ENCODE results near the gene SAV1. TPM values are rescaled to one million over a fixed set of nuclear protein-coding genes. Genes with fewer than 3 reads are reported as not detected.
A peak's percentile ranks its signal among the peaks of the same experiment; 100 is the strongest.

The SAV1 gene
- total RNA-seq, 1 experiment from 2014 or later = 66.2 TPM

DNA sequence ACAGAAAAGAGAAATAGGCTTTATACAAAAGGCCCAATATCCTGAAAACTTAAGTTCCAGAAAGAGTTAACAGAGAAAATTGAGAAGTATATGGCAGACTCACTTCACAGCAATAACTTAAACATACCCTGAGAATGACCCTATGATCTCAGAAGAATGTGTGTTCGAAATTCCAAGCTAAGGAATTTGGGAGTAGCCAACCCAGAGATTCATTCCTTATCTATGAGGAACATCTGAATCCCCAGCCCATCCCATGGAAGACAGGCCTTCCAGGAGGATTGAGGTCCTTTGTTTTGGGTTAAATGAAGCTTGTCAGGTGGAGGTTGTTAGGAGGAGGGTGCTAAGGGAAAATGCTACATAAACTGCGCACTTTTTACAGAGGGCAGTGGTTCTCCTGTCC, 7.5 kb upstream of the SAV1 start:
- no peak for ATAC-seq
- peak; percentile 62 for DNase-seq
- Histone ChIP-seq H4K20me1 (ENCODE audit: low read length) (no peaks in the 10 kb centered on the region), H3K27ac (ENCODE audit: low read length) (no peak overlapping the region), H3K9me2 (replicated peaks; ENCODE audit: low read length) (no peaks in the 10 kb centered on the region; the same call in 1 of the 2 replicates), H3K27me3 (ENCODE audit: low read length) (no peaks in the 10 kb centered on the region), H3K9ac (ENCODE audit: low read length) (no peak overlapping the region), H3K4me3 (ENCODE audit: low read length) (no peak overlapping the region), H3K9me3 (ENCODE audit: low read length) (no peaks in the 10 kb centered on the region), H2AFZ (ENCODE audit: low read length) (no peak overlapping the region), H3K4me1 (ENCODE audit: insufficient read depth, low read length) (peaks cover 44% of the 10 kb centered on the region), H3K4me2 (ENCODE audit: low read length) (peak overlapping the region; percentile 17), H3K79me2 (ENCODE audit: low read length) (no peaks in the 10 kb centered on the region), H3K36me3 (ENCODE audit: low read depth, low read length) (no peaks in the 10 kb centered on the region), H3F3A (ENCODE audit: low read length, unreplicated experiment) (no peaks in the 10 kb centered on the region)
- TF ChIP-seq CTCF (conservative IDR thresholded peaks at IDR 0.05; ENCODE audit: low read depth, low read length) = no peak
- TF ChIP-seq EZH2phosphoT487 (IDR thresholded peaks at IDR 0.05; ENCODE audit: borderline replicate concordance, low read length) = no peak
- TF ChIP-seq EZH2 (IDR thresholded peaks at IDR 0.05; ENCODE audit: low read length, unreplicated experiment) = no peak
- ChIA-PET POLR2A (ENCODE audit: unreplicated experiment) (no interaction called here), CTCF (interaction anchor here (1.0 kb wide), 1 partner anchor 185 kb away, joined by 3 read pairs; no protein-coding TSS in a partner anchor)
- BruUV-seq (replicated peaks) = no TSS peak
- intact Hi-C loops (cut with micrococcal nuclease) = loop anchor here (5.0 kb wide), 2 partner anchors 37 to 187 kb away; no protein-coding TSS in a partner anchor

DNA sequence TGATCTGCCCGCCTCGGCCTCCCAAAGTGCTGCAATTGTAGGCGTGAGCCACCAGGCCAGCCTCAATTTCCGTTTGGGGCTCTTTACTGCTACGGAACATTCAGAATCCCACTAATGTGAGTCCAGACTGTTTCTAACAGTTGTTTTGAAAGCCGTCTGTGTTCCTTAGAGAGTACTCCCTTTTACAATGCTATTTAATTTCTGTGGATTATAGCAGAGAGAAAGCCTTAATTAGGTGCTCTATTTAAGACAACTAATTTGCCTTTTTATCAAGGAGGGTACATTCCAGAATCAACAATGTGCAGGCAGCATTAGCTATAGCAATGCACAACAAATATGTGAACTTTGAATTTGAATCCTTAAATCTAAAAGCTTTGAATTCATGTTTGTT, 2.8 kb upstream of the SAV1 start:
- Histone ChIP-seq H3K36me3 (ENCODE audit: low read depth, low read length) (no peaks in the 10 kb centered on the region), H3K9me3 (ENCODE audit: low read length) (no peaks in the 10 kb centered on the region), H3K4me3 (ENCODE audit: low read length) (no peak overlapping the region), H4K20me1 (ENCODE audit: low read length) (peaks cover 17% of the 10 kb centered on the region), H3K79me2 (ENCODE audit: low read length) (peaks cover 20% of the 10 kb centered on the region), H3K27me3 (ENCODE audit: low read length) (no peaks in the 10 kb centered on the region), H3F3A (ENCODE audit: low read length, unreplicated experiment) (no peaks in the 10 kb centered on the region), H3K4me1 (ENCODE audit: insufficient read depth, low read length) (peaks cover 25% of the 10 kb centered on the region), H2AFZ (ENCODE audit: low read length) (no peak overlapping the region), H3K9ac (ENCODE audit: low read length) (no peak overlapping the region), H3K9me2 (replicated peaks; ENCODE audit: low read length) (no peaks in the 10 kb centered on the region), H3K4me2 (ENCODE audit: low read length) (no peak overlapping the region), H3K27ac (ENCODE audit: low read length) (no peak overlapping the region)
- TF ChIP-seq CTCF (conservative IDR thresholded peaks at IDR 0.05; ENCODE audit: low read depth, low read length) = no peak
- no peak for TF ChIP-seq EZH2 (IDR thresholded peaks at IDR 0.05; ENCODE audit: low read length, unreplicated experiment)
- TF ChIP-seq EZH2phosphoT487 (IDR thresholded peaks at IDR 0.05; ENCODE audit: borderline replicate concordance, low read length) = no peak
- ChIA-PET CTCF (no interaction called here), POLR2A (ENCODE audit: unreplicated experiment) (no interaction called here)
- intact Hi-C loops (cut with micrococcal nuclease) = no loop called here
- ATAC-seq = no peak
- no peak for DNase-seq
- BruUV-seq (replicated peaks) = no TSS peak

GRCh38 chr14:50670196-50670865, 2.2 kb upstream of the SAV1 start:
- Histone ChIP-seq H4K20me1 (ENCODE audit: low read length) (peaks cover 23% of the 10 kb centered on the region), H3K4me3 (ENCODE audit: low read length) (no peak overlapping the region), H3K27ac (ENCODE audit: low read length) (no peak overlapping the region), H3K9ac (ENCODE audit: low read length) (no peak overlapping the region), H3K4me2 (ENCODE audit: low read length) (no peak overlapping the region), H3K4me1 (ENCODE audit: insufficient read depth, low read length) (peaks cover 25% of the 10 kb centered on the region), H3K9me2 (replicated peaks; ENCODE audit: low read length) (no peaks in the 10 kb centered on the region), H3K27me3 (ENCODE audit: low read length) (no peaks in the 10 kb centered on the region), H3F3A (ENCODE audit: low read length, unreplicated experiment) (no peaks in the 10 kb centered on the region), H3K79me2 (ENCODE audit: low read length) (peaks cover 25% of the 10 kb centered on the region), H3K36me3 (ENCODE audit: low read depth, low read length) (no peaks in the 10 kb centered on the region; the same call in 1 of the 2 replicates), H3K9me3 (ENCODE audit: low read length) (no peaks in the 10 kb centered on the region), H2AFZ (ENCODE audit: low read length) (no peak overlapping the region)
- ChIA-PET CTCF (interaction anchor here (0.6 kb wide), 1 partner anchor 70 kb away, joined by 5 read pairs; no protein-coding TSS in a partner anchor), POLR2A (ENCODE audit: unreplicated experiment) (interaction anchor here (0.7 kb wide), 1 partner anchor 76 kb away, joined by 3 read pairs; no protein-coding TSS in a partner anchor)
- no TSS peak for BruUV-seq (replicated peaks)
- DNase-seq (no peak), ATAC-seq (no peak)
- intact Hi-C loops (cut with micrococcal nuclease) = no loop called here
- TF ChIP-seq EZH2 (IDR thresholded peaks at IDR 0.05; ENCODE audit: low read length, unreplicated experiment) = no peak

All from PC-3 (cell line).